K562 (cell line): Measurements from ENCODE around the gene DROSHA.
"Not testable (repeated sequence)": the region's sequence is repeated elsewhere in the genome, so short reads cannot be mapped to it uniquely, and the experiment has no call there.

Experiments used
- CEBPG ChIP-seq, 3 experiments: fragments of 200-800 bp in 1 of 3; sonication (Bioruptor generic) in 1 of 3; sonication (generic) in 1 of 3; formaldehyde crosslinking in 1 of 3; IDR thresholded peaks in 2 of 3; conservative IDR thresholded peaks in 1 of 3; 2 replicates each; pipeline versions ENCODE4 v1.6.1 to v1.8.0; 2016 to 2022; ENCODE audit warnings: missing compliant biosample characterization in 2 of 3, missing genetic modification characterization in 2 of 3, mild to moderate bottlenecking in 1 of 3, missing genetic modification reagents in 1 of 3
- CTCF ChIP-seq, 3 experiments: IDR thresholded peaks in 2 of 3; conservative IDR thresholded peaks in 1 of 3; 2 replicates each; pipeline ENCODE4 v1.5.1; 2011 to 2012; ENCODE audit warnings: low read length in 3 of 3, mild to moderate bottlenecking in 3 of 3, control low read depth in 2 of 3, improper control_type of control experiment in 1 of 3, inconsistent platforms in 1 of 3, low read depth in 1 of 3, mixed read lengths in 1 of 3, moderate library complexity in 1 of 3; ENCODE audit not compliant: insufficient read depth in 2 of 3
- HNRNPL ChIP-seq: fragments of 200-400 bp; formaldehyde crosslinking; IDR thresholded peaks from 2 replicates; pipeline ENCODE4 v1.6.1; 2017; ENCODE audit warnings: low read depth, mild to moderate bottlenecking, low read length
- KDM4B ChIP-seq, 2 experiments: fragments of 450-650 bp in 1 of 2; sonication (generic) in 1 of 2; IDR thresholded peaks; 2 replicates each; pipeline ENCODE4 v1.6.1; 2016 to 2017; ENCODE audit warnings: borderline replicate concordance in 2 of 2, antibody characterized with exemption in 1 of 2, low read depth in 1 of 2, mild to moderate bottlenecking in 1 of 2
- MTA3 ChIP-seq: fragments of 450-650 bp; formaldehyde crosslinking; IDR thresholded peaks from 2 replicates; pipeline ENCODE4 v1.6.1; 2017; ENCODE audit warnings: mild to moderate bottlenecking, borderline replicate concordance
- RCOR1 ChIP-seq, 2 experiments: IDR thresholded peaks; 2 replicates each; pipeline ENCODE4 v1.6.1; 2012; ENCODE audit warnings: low read depth in 2 of 2, low read length in 2 of 2, borderline replicate concordance in 1 of 2, improper control_type of control experiment in 1 of 2
- RNF219 ChIP-seq: fragments of 250-450 bp; sonication (Bioruptor Pico); IDR thresholded peaks from 2 replicates; pipeline ENCODE4 v1.5.0; 2022; ENCODE audit warnings: mild to moderate bottlenecking
- SLC30A9 ChIP-seq: fragments of 250-450 bp; sonication (Bioruptor Pico); IDR thresholded peaks from 2 replicates; pipeline ENCODE4 v1.8.0; 2022; ENCODE audit warnings: mild to moderate bottlenecking, moderate library complexity
- TCF7 ChIP-seq: sonication (generic); IDR thresholded peaks from 2 replicates; pipeline ENCODE4 v1.6.1; 2016; ENCODE audit warnings: antibody characterized with exemption, borderline replicate concordance
- TRIM28 ChIP-seq: fragments of 450-650 bp; IDR thresholded peaks from 2 replicates; pipeline ENCODE4 v1.6.1; 2017

GRCh38 chr5:31566362-31566761, 34.5 kb upstream of the DROSHA start:
- not testable (repeated sequence) for TF ChIP-seq KDM4B (IDR thresholded peaks at IDR 0.05; ENCODE audit: borderline replicate concordance in 2 of 2, low read depth in 1 of 2); SLC30A9; HNRNPL; RNF219; CTCF (IDR thresholded peaks at IDR 0.05 in 2 of 3, conservative IDR thresholded peaks at IDR 0.05 in 1 of 3; ENCODE audit: insufficient read depth in 2 of 3, low read depth in 1 of 3, low read length in 3 of 3); TRIM28; RCOR1 (IDR thresholded peaks at IDR 0.05; ENCODE audit: borderline replicate concordance in 1 of 2, low read depth in 2 of 2, low read length in 2 of 2); CEBPG (CRISPR knock-in tag; IDR thresholded peaks at IDR 0.05); CEBPG (tag; conservative IDR thresholded peaks at IDR 0.05 in 1 of 2, IDR thresholded peaks at IDR 0.05 in 1 of 2); MTA3; TCF7
